HepG2 (cell line): Measurements from ENCODE around the gene ARHGEF40. TPM values are rescaled to one million over a fixed set of nuclear protein-coding genes. Genes with fewer than 3 reads are reported as not detected.

Experiments
- AGO1 ChIP-seq: fragments of 200-400 bp; formaldehyde crosslinking; IDR thresholded peaks from 2 replicates; pipeline ENCODE4 v1.6.1; 2017; ENCODE audit warnings: mild to moderate bottlenecking, low read depth, low read length, moderate library complexity; ENCODE audit not compliant: poor library complexity, severe bottlenecking
- ATF2 ChIP-seq: sonication (generic); formaldehyde crosslinking; IDR thresholded peaks from 2 replicates; pipeline ENCODE4 v1.4.0; 2020; ENCODE audit warnings: missing genetic modification reagents
- GPBP1L1 ChIP-seq: sonication (generic); formaldehyde crosslinking; IDR thresholded peaks from 2 replicates; pipeline ENCODE4 v1.5.0; 2020; ENCODE audit warnings: mild to moderate bottlenecking, missing genetic modification reagents
- HDAC2 ChIP-seq: sonication (generic); formaldehyde crosslinking; IDR thresholded peaks from 2 replicates; pipeline ENCODE4 v1.4.0; 2020; ENCODE audit warnings: missing genetic modification reagents
- KMT2B ChIP-seq: IDR thresholded peaks from 2 replicates; pipeline ENCODE4 v1.6.1; 2016; ENCODE audit warnings: missing genetic modification reagents, missing compliant biosample characterization
- MATR3 ChIP-seq: sonication (generic); formaldehyde crosslinking; IDR thresholded peaks from 2 replicates; pipeline ENCODE4 v1.4.0; 2020; ENCODE audit warnings: missing genetic modification reagents
- MXI1 ChIP-seq: IDR thresholded peaks from 3 replicates; pipeline ENCODE4 v1.6.1; 2012; ENCODE audit warnings: low read depth, low read length, inconsistent platforms, borderline replicate concordance
- MYPOP ChIP-seq: sonication (generic); formaldehyde crosslinking; IDR thresholded peaks from 2 replicates; pipeline ENCODE4 v1.8.1; 2023; ENCODE audit warnings: mild to moderate bottlenecking, moderate library complexity, missing genetic modification reagents
- NCOA5 ChIP-seq: sonication (generic); formaldehyde crosslinking; IDR thresholded peaks from 2 replicates; pipeline ENCODE4 v1.4.0; 2020; ENCODE audit warnings: missing genetic modification reagents
- NFKBIZ ChIP-seq: IDR thresholded peaks from 2 replicates; pipeline ENCODE4 v1.6.1; 2018; ENCODE audit warnings: missing genetic modification reagents, missing compliant biosample characterization
- NR1H2 ChIP-seq: sonication (generic); formaldehyde crosslinking; IDR thresholded peaks from 2 replicates; pipeline ENCODE4 v1.8.1; 2022; ENCODE audit warnings: low read depth, missing genetic modification reagents, borderline replicate concordance
- NRL ChIP-seq: sonication (generic); formaldehyde crosslinking; IDR thresholded peaks from 2 replicates; pipeline ENCODE4 v1.5.0; 2020; ENCODE audit warnings: missing genetic modification reagents, mild to moderate bottlenecking, moderate library complexity, borderline replicate concordance
- TEAD2 ChIP-seq: sonication (generic); formaldehyde crosslinking; IDR thresholded peaks from 2 replicates; pipeline ENCODE4 v1.9.0; 2021; ENCODE audit warnings: missing genetic modification reagents
- THAP7 ChIP-seq: sonication (generic); formaldehyde crosslinking; IDR thresholded peaks from 2 replicates; pipeline ENCODE4 v1.8.1; 2023; ENCODE audit warnings: mild to moderate bottlenecking, missing genetic modification reagents
- TSC22D2 ChIP-seq: sonication (generic); formaldehyde crosslinking; IDR thresholded peaks from 2 replicates; pipeline ENCODE4 v1.5.1; 2020; ENCODE audit warnings: missing genetic modification reagents, mild to moderate bottlenecking, borderline replicate concordance
- U2AF1 ChIP-seq: fragments of 200-400 bp; formaldehyde crosslinking; optimal IDR thresholded peaks from 2 replicates; pipeline ENCODE3; 2017; ENCODE audit warnings: mild to moderate bottlenecking, low read depth, low read length
- XRCC5 ChIP-seq: fragments of 200-400 bp; formaldehyde crosslinking; optimal IDR thresholded peaks from 2 replicates; pipeline ENCODE3; 2017; ENCODE audit warnings: mild to moderate bottlenecking, low read length
- ZMAT3 ChIP-seq: sonication (generic); formaldehyde crosslinking; conservative IDR thresholded peaks from 2 replicates; pipeline ENCODE4 v1.7.0; 2021; ENCODE audit warnings: missing genetic modification reagents
- ZNF34 ChIP-seq: sonication (generic); formaldehyde crosslinking; IDR thresholded peaks from 2 replicates; pipeline ENCODE4 v1.4.0; 2020; ENCODE audit warnings: mild to moderate bottlenecking, missing genetic modification reagents, borderline replicate concordance
- ZNF430 ChIP-seq: sonication (generic); formaldehyde crosslinking; IDR thresholded peaks from 2 replicates; pipeline ENCODE4 v1.9.0; 2021; ENCODE audit warnings: mild to moderate bottlenecking, missing genetic modification reagents
- ZNF580 ChIP-seq: IDR thresholded peaks from 2 replicates; pipeline ENCODE4 v1.6.1; 2016; ENCODE audit warnings: low read depth, borderline replicate concordance
- ZNF724P ChIP-seq: sonication (generic); formaldehyde crosslinking; IDR thresholded peaks from 2 replicates; pipeline ENCODE4 v1.8.0; 2022; ENCODE audit warnings: missing genetic modification reagents, borderline replicate concordance
- polyA plus RNA-seq, 8 experiments: library from polyadenylated mRNA; depleted of rRNA in 3 of 8; stranded (reverse) in 7 of 8; unstranded in 1 of 8; fragments of >200 nt; fragmentation: Illumina TruSeq in 4 of 8; extraction: Trizol in 4 of 8; gene quantifications; 2 replicates each; pipeline versions ENCODE4 v1.2.1 to v1.2.3, GENCODE V29; 2011 to 2016; ENCODE audit warnings: low read depth in 4 of 8, missing spikeins in 1 of 8, mixed read lengths in 1 of 8; ENCODE audit not compliant: insufficient read depth in 1 of 8
- total RNA-seq, 5 experiments: library from RNA; depleted of rRNA; stranded (reverse); fragments of >200 nt; fragmentation: Illumina TruSeq; extraction: Trizol; gene quantifications; 2 replicates each; pipeline ENCODE4 v1.2.3, GENCODE V29; 2016; ENCODE audit warnings: low read depth in 1 of 5
- TF ChIP-seq, protein P1 (sequence below): sonication (generic); formaldehyde crosslinking; IDR thresholded peaks from 2 replicates; pipeline ENCODE4 v1.5.0; 2020; ENCODE audit warnings: missing genetic modification reagents, mild to moderate bottlenecking, borderline replicate concordance
- TF ChIP-seq, protein P2 (sequence below): sonication (generic); formaldehyde crosslinking; IDR thresholded peaks from 2 replicates; pipeline ENCODE4 v1.4.0; 2020; ENCODE audit warnings: missing genetic modification reagents

Gene ARHGEF40
- total and polyA plus RNA-seq, 2 of the 13 experiments (the other 11 are each of a cell fraction or from before 2014, with no cell fraction given), result 28.1 to 78.1 TPM

GRCh38 chr14:21104448-21105060 is 34.5 kb downstream of the ARHGEF40 start (continued):
- TF ChIP-seq, protein P1, sequence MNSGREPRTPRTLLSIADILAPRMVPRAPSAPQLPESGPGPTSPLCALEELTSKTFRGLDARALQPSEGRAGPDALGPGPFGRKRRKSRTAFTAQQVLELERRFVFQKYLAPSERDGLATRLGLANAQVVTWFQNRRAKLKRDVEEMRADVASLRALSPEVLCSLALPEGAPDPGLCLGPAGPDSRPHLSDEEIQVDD (CRISPR knock-in tag), result no peak
- TF ChIP-seq MXI1, result no peak
- TF ChIP-seq ZNF724P (CRISPR knock-in tag), result no peak
- TF ChIP-seq ATF2 (CRISPR knock-in tag), result peak; percentile 12; the same call in 1 of the 2 replicates
- TF ChIP-seq ZMAT3 (CRISPR knock-in tag), result no peak; the same call in 1 of the 2 replicates
- TF ChIP-seq ZNF580, result peak; percentile 50; the same call in 1 of the 2 replicates
- TF ChIP-seq THAP7 (CRISPR knock-in tag), result no peak
- TF ChIP-seq TSC22D2 (CRISPR knock-in tag), result no peak
- TF ChIP-seq ZNF430, result no peak
- TF ChIP-seq MATR3 (CRISPR knock-in tag), result no peak
- TF ChIP-seq HDAC2 (CRISPR knock-in tag), result no peak; the same call in 1 of the 2 replicates
- TF ChIP-seq MYPOP, result peak; percentile 11; the same call in 1 of the 2 replicates
- TF ChIP-seq XRCC5, result peak; percentile 27
- TF ChIP-seq NR1H2 (CRISPR knock-in tag), result no peak
- no peak for TF ChIP-seq ZNF34 (CRISPR knock-in tag)
- TF ChIP-seq NRL (CRISPR knock-in tag), result no peak
- TF ChIP-seq NFKBIZ, result no peak
- TF ChIP-seq NCOA5 (CRISPR knock-in tag), result no peak
- no peak for TF ChIP-seq U2AF1
- no peak for TF ChIP-seq TEAD2
- no peak for TF ChIP-seq AGO1
- TF ChIP-seq KMT2B (CRISPR knock-in tag), result no peak
- TF ChIP-seq, protein P2, sequence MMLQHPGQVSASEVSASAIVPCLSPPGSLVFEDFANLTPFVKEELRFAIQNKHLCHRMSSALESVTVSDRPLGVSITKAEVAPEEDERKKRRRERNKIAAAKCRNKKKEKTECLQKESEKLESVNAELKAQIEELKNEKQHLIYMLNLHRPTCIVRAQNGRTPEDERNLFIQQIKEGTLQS, result no peak
- TF ChIP-seq GPBP1L1 (CRISPR knock-in tag), result no peak
